GM18907 (cell line): ENCODE measurements around the gene NDUFA11.

ENCODE experiments used
- ATAC-seq: cut with Tn5 transposase; IDR thresholded peaks from one replicate; pipeline ENCODE4 v1.9.1; 2021; ENCODE audit warnings: mild to moderate bottlenecking, moderate library complexity; ENCODE audit not compliant: unreplicated experiment

NDUFA11 gene

DNA sequence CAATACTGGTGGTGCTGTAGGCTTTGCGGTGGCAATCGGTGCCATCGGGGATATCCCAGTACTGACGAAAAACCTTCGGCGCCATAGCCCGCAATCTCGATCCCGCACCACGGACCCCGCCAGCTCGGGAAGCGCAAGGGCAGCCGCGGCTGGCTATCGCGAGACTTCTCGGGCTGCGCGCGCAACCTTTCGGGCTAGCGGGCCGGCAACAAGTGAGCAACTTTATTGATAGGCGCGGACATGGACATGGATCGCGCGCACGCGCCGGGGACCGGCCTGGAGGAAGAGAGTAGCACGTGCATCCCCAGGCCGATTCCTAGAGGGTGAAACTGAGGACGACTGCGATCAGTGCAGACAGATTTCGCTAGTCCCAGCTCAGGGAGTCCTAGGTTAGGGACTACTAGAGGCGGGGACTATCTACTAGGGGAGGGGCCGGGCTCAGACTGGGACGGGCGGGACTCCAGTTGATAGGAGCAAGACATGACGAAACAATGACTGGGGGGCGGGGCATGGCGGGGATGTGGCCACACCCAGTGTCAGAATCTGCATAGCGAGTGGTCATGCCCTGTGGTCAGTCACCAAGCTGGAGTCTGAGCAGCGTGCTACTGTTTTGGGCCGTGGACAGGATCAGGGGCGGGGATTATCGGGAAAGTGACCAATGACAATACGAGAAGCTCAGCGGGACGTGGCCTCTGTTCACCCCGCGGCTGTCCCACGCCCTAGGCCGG, at the start of gene NDUFA11:
TSS of gene NDUFA11 (minus strand) at position 167 of the 728 bp plus-strand sequence. CDS start at position 85, 82 bp downstream.
- peak; percentile 40 for ATAC-seq

GRCh38 chr19:5953030-5953589, 49.5 kb upstream of the NDUFA11 start:
- ATAC-seq, result no peak

- no peak for ATAC-seq
Observed at GRCh38 chr19:5952193-5953029, 48.8 kb upstream of the NDUFA11 start.

GRCh38 chr19:5951338-5951861, 47.8 kb upstream of the NDUFA11 start:
- ATAC-seq, result no peak

- no peak for ATAC-seq
Observed at GRCh38 chr19:5950741-5951140, 47.2 kb upstream of the NDUFA11 start.

DNA sequence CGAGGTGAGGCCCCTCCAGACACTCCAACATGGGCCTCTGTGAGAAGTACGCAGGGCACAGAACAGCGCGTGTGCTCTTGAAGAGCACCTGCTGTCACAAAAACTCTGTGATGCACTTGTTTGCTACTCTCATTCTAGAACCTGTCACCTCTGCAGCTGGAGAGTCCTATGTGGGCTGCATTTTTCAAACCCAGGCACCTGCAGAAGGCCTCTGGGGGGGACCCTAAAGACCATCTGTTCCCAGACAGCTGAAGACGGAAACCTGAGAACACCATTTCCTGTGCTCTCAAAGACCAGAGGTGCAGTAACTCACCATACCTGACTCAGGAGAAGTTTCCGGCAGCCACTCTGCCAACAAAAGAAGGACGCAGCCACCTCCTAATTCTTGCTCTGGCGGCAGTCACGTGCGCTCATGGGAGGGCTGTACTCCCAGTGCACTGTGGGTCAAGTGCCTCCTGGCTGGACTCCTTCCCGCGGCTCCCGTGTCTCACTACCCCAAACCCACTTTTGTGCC, 46.3 kb upstream of the NDUFA11 start:
- no peak for ATAC-seq

- ATAC-seq, result no peak
Observed at GRCh38 chr19:5948752-5949564, 45.4 kb upstream of the NDUFA11 start.

- ATAC-seq, result no peak
Observed at GRCh38 chr19:5947435-5947834, 43.8 kb upstream of the NDUFA11 start.

GRCh38 chr19:5943623-5944022, 40.0 kb upstream of the NDUFA11 start:
- ATAC-seq, result no peak

DNA sequence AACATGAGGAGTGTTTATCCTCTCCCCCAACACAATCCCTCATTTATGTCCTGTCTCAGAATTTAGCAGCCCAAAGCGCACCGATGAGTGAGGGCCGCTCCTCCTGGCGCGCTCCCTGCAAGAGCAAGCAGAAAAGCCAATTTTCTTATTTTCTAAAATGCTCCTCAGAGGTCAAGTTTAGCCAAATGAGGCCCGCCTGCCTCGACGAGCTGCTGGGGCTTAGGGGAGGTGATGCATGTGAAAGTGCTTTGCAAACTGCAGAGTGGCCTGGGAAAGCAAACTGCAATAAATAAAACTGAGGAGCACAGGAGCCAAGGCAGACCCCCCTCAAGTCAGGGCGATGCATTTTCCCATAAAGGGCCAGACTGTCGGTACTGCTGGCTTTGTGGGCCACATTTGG, 39.5 kb upstream of the NDUFA11 start:
- ATAC-seq, result no peak

- no peak for ATAC-seq
Observed at GRCh38 chr19:5941673-5942072, 38.1 kb upstream of the NDUFA11 start.

DNA sequence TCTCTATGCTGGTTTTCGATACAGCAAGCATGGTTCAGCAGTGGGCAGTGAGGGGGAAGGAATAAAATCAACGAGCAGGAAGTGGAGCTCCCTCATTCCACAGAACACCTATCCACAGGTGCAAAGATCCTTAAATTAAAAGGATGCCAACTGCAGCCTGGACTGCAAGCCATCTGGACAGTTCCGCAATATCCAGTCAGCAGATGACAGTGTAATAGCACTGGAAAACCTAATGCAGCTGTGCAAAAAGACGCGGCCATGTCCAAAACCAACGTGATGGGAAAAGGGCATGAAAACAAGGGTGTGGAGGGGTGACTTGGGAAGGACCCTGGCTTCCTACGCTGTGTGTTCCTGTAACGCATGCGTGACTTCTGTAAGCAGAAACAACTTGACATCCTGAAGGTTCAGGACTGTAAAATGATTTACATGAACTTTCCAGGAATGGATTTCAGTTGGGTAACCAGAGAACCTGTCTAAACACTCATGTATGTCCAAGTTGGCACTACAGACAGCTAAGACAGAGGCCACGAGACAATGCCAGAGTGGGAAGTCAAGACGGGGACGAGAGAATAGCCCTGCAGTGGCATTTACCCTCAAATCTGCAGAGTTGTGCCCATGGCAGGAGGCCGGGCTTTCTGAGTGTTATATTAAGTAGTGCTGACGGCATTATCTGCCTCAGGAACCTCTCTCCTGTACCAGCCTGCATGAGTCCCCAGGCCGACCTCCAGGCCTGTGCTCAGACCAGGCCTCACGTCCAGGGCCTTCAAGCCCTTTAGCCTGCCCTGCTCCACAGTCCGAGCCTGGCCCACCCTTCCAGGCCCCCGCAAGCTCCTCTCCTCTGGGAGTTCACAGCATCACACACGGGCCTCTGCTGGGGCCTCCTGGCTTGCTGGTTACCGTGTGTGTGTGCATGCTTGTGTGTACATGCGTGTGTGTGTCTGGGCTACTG, 36.9 kb upstream of the NDUFA11 start:
- ATAC-seq, result no peak

GRCh38 chr19:5937550-5937949, 34.0 kb upstream of the NDUFA11 start:
- ATAC-seq, result no peak

GRCh38 chr19:5936292-5936592, 32.7 kb upstream of the NDUFA11 start:
- ATAC-seq, result no peak

DNA sequence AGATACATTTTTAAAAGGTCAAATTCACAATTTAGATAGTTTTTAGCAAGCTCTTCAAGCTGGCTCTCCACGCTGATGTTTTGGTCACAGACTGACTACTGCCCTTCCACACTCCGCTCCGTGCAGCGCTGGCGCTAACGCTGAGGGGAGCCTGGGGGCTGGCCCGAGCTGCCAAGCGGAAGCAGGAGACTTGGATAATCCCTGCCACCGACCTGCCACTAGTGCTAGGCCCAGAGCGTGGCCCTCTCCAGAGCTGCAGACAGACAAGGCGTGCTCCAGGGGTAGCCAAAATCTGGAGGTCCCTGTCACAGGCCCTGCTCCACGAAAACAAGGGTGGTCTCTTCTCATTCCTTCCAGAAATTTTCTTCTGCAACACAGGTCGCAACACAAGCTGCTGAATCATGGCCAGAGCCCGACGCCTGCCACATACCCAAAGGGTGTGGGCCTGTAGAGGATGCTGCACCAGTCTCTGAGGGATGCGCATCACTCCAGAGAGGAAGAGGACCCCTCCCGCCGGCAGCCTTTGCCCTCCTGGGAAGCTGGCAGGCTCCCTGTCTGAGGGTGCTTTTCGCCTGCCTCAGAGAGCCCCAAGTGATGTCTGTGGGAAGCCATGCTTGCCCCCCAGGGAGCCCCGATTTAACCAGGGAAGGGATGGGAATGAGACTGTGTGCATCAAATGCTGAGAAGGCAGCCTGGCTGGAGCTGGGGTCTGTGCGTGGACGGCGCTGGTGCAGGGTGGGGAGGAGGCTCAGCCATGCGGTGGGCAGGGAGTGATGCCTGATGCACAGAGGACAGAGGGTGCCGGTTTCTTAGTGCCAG, 32.1 kb upstream of the NDUFA11 start:
- no peak for ATAC-seq

DNA sequence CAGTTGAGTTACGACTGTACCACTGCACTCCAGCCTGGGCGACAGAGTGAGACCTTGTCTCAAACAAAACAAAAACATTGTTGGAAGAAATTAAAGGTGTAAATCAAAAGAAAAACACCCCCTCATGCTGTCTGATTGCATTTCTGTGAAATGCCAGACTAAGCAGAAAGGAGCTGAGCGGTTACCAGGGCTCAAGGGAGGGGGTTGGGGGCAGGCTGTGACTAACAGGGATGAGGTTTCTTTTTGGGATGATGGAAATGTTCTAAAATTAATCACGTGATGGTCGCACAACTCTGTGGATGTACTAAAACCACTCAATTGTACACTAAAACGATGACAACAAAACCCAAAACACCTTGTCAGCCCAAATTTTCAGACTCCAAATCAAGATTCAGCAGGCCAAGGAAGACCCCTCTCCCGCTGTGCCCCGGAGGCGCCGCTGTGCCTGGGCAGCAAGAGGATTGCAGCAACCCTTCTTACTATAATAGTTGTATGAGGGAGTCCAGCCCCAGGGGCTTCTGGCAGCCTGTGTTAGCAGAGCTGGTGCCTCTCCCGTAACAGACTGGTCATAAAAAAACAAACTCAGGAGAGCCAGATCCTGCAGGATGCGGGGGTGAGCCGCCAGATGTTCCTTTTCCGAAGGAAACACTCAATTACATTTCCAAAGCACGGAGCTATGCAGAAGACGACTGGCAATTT, 31.3 kb upstream of the NDUFA11 start:
- ATAC-seq, result no peak

- no peak for ATAC-seq
Observed at GRCh38 chr19:5934069-5934401, 30.4 kb upstream of the NDUFA11 start.

GRCh38 chr19:5933391-5934068, 29.9 kb upstream of the NDUFA11 start:
- no peak for ATAC-seq
